ENCODE data around the gene MYH11.
"Not testable (repeated sequence)": the region's sequence is repeated elsewhere in the genome, so short reads cannot be mapped to it uniquely, and the experiment has no call there.

The MYH11 gene

GRCh38 chr16:15705064-15705565 lies 151.7 kb downstream of the MYH11 start:
- peak in 3 of 42 donors; percentile 8 to 22 (median 10) for DNase-seq
- intact Hi-C loops (cut with DNase I): no loop called here

DNA sequence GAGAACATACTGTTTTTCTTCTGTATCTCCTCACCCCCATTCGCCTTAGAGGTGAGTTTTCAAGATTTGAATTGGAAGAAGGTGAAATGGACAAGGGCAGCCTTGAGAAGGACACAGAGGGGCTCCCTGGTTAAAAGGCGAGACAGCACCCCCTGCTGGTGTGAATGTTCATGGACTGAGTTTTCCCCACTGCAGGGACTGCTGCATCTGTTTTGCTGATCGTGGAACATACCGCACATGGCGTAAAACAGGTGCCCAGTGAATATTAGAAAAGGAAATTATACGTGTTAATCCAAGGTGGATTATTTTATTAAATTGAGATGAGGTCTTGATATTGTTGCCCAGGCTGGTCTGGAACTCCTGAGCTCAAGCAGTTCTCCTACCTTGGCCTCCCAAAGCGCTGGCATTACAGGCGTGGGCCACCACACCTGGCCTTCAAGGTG lies 152.3 kb downstream of the MYH11 start:
- intact Hi-C loops (cut with DNase I): no loop called here
- peak; percentile 22 to 96 (median 87) for DNase-seq

DNA sequence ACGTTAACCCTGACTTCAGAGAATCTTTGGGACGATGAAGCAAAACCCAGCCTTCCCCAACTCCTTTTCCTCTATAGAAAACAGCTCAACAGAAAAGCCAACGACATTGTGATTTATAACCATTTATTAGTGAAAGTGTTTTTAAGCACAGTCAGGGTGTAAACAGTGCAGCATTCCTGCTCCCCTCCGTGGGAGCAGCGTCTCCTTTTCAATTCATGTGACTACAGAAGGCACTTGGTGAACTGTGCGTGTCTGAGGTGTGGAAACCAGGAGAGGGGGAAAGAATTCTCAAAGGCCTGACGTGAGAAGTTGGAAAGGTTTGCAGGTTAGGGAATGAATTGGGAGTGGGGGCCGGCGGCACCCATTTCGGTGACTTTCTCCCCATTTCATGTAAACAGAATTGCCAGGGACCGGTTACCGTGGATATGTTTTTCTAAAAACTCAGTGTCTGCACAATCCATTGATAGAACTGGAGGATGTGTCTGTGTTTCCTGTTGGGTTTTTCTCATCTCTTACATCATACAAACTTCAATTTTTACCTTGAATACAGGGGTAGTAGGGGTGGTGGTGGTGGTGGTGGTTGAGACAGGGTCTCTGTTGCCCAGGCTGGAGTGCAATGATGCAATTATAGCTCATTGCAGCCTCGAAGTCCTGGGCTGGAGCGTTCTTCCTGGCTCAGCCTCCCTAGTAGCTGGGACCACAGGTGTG lies 153.6 kb downstream of the MYH11 start:
- no peak for DNase-seq
- intact Hi-C loops (cut with DNase I): no loop called here

DNA sequence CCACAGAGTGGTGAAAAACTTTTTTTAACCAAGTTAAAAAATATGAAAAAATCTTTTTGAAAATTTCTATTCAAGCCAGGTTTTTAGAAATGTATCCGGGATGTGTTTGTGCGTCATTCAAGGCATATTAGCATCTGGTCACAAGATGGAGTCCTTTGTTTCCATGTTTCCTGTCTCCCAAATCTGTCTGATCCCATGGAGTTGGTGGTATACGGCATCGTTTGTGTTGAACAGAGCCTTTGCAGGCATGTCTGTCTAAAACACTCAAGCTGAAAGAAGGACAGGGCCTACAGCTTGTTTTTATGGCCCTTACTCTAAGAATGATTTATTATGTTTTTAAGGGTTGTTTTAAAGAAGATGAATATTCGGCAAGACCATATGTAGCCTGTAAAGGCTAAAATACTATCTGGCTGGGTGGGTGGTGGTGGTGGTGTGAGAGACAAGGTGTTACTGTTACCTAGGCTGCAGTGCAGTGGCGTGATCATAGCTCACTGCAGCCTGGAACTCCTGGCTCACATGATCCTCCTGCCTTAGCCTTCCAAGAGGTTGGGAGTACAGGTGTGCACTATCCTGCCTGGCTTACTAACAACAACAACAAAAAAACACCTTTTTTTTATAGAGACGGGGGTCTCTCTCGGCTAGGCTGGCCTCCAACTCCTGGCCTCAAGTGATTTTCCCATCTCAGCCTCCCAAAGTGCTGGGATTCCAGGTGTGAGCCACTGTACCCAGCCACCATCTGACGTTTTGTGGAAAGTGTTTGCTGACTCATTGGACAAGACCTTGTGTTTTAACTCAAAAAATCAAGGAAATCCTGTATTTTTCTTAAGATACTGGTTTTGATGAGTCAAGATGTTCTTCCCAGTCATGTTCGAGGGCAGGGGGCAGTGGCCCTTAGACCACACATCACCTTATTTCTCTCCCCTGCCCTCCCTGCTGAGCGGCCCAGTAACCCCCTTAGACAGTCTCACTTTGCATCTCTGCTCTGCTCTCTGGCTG lies 154.6 kb downstream of the MYH11 start:
- no peak for DNase-seq
- intact Hi-C loops (cut with DNase I): no loop called here

DNA sequence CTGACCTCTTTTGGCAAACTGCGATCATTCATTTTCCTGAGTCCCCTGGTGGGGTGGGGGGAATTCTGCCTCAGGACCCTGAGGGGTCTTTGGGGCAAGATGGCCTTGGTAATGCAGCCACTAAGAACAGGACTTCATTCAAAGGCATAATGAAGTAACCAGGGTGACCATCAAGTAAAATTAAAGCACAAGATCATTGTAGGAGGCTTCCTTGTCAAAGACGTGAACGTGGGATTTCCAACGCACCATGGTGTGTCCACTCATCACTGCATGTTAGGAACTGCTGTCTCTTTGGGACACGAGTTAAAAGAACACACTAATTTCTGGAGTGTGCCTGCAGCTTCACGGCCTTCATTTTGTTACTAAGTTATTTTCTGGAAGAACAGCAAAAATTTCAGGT lies 155.5 kb downstream of the MYH11 start:
- no peak for DNase-seq
- intact Hi-C loops (cut with DNase I): no loop called here

DNA sequence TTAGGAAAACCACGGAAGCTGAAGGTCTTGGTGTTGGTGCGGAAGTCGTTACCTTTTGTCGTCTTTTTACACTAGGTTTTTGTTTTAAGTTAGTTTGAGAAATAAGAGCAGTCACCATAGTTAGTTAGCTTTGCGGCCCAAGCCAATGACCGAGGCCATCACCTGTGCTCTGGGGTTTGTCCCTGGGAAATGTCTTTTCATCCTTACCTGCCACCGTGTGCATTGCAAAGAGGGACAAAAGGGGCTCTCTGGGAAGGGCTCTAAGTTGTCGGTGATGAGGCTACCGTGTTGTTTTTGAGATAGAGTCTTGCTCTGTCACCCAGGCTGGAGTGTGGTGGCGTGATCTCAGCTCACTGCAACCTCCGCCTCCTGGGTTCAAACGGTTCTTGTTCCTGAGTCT lies 157.0 kb downstream of the MYH11 start:
- intact Hi-C loops (cut with DNase I): no loop called here
- no peak for DNase-seq

DNA sequence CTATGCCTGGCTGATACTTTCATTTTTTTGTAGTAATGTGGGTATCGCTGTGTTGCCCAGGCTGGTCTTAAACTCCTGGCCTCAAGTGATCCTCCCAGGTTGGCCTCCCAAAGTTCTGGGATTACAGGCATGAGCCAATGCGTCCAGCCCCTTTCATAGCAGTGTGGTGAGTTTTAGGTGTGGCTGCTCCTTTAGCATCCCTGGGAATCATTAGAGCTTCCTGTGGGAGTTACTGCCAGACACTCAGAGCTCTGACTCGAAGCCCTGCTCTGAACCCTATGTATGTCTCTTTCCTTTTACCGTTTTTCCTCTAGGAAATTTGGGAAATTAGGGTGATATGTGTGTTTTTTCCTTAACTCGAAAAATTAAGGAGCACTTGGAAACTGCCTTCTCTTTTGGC lies 162.3 kb downstream of the MYH11 start:
- no peak for DNase-seq
- intact Hi-C loops (cut with DNase I): no loop called here

- intact Hi-C loops (cut with DNase I): not testable (repeated sequence)
These were observed 164.3 kb downstream of the MYH11 start for GRCh38 chr16:15692508-15692907.

GRCh38 chr16:15691046-15691445 lies 165.8 kb downstream of the MYH11 start:
- no peak for DNase-seq
- intact Hi-C loops (cut with DNase I): no loop called here

More at GRCh38 chr16:15692508-15692907, 164.3 kb downstream of the MYH11 start:
- not testable (repeated sequence) for DNase-seq

DNA sequence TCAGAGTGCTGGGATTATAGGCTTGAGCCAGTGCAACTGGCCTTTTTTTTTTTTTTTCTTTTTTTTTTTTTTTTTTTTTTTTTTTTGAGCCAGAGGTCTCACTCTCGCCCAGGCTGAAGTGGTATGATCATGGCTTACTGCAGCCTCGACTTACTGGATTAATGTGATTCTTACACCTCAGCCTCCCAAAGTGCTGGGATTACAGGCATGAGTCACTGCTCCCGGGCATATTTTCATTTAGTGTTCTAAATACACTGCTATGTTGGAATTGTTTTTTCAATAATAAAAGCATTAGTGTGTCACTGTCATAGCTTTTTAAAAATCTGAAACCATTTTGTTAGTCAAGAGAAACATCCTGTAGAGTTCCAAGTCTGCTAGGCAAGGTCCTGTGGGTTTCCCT lies 166.5 kb downstream of the MYH11 start:
- intact Hi-C loops (cut with DNase I): no loop called here
- DNase-seq: no peak

- no peak for DNase-seq
- intact Hi-C loops (cut with DNase I): loop anchor here (5.0 kb wide), 1 partner anchor 47 kb away; the partner anchor contains the start of gene MARF1
These were observed 167.5 kb downstream of the MYH11 start for GRCh38 chr16:15689290-15689689.

- no peak for DNase-seq
- intact Hi-C loops (cut with DNase I): loop anchor here (5.0 kb wide), 1 partner anchor 44 kb away; the partner anchor contains the start of gene MARF1
These were observed 170.5 kb downstream of the MYH11 start for GRCh38 chr16:15686287-15686686.

DNA sequence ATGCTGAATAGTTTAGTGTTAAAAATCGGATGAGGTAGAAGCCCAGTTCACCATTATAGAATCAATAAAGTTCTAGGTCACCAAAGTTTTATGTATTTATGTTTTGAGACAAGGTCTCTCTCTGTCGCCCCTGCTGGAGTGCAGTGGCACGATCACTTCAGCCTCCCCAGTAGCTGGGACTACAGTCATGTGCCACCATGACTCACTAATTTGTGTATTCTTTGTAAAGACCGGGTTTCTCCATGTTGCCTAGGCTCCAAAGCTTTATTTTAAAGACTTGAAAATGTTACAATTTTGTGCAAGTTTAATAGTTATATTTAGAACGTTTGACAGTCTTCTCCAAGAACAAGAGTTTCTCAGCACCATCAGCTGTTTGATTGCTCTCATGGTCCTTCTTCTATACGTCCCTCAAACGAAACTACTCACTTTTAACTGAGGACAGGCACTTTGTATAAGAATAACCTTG lies 174.7 kb downstream of the MYH11 start:
- peak in 32 of 42 donors; percentile 26 to 84 (median 50) for DNase-seq
- intact Hi-C loops (cut with DNase I): no loop called here

DNA sequence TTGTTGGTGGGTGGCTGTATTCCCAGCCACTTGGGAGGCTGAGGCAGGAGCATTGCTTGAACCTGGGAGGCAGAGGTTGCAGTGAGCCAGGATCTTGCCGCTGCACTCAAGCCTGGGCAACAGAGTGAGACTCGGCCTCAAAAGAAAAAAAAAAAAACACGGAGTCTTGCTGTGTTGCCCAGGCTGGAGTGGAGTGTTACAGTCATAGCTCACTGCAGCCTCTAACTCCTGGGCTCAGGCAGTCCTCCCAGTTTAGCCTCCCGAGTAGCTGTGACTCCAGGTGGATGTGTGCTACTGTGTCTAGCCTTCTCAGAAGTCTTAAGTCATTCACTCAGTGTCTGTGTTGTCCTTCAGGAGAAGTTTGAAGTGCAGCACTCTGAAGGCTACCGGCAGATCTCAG lies 179.4 kb downstream of the MYH11 start:
- no peak for DNase-seq
- intact Hi-C loops (cut with DNase I): no loop called here

DNA sequence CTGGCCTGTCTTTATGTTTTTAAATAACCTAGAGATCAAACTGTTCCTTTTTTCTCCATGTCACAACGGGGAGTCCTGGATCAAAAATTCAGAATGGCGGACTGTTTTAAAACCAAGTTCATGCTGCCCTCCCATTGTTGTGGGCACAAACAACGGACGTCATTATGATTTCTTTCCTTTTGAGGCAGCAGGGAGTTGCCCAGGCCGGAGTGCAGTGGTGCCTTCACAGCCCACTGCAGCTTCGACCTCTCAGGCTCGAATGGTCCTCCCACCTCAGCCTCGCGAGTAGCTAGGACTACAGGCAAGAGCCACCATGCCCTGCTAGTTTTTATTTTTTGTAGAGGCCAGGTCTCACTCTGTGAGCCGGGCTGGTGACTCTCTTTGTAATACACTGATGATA lies 180.3 kb downstream of the MYH11 start:
- peak in 5 of 42 donors; percentile 27 to 43 (median 30) for DNase-seq
- intact Hi-C loops (cut with DNase I): no loop called here

GRCh38 chr16:15674571-15674970 lies 182.3 kb downstream of the MYH11 start:
- DNase-seq: peak in 2 of 42 donors; percentile 39 to 57
- intact Hi-C loops (cut with DNase I): no loop called here

DNA sequence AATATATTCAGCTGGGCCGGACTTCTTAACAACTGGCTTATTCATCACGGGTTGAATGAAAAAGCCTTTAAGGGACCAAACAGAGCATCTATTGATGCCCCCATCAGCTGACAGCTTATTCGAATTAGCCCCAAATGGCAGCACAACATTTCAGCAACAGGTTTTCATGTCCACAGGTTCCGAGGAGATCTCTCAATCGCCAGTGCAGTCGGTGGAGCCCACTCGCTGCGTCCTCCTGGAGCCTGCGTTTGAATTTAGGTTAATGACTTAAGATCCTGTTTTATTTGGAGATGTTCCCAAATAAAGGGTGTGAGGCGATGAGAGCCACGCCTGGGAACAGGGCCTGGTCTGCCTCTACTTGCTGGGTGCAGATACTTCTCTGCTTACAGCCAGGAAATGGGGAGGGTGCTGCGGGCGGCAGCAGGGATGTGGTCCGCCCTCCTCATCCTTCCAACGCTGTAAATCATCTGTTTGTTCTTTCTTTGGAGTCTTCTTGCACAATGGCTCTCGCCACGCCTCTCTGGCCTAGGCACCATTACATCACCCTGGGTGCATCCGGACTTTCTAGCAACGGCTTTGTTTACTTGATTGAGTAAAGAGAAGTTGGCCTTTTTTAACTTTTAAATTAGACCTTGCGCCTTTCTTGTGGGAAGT lies 184.2 kb downstream of the MYH11 start:
- intact Hi-C loops (cut with DNase I): no loop called here
- peak; percentile 58 to 93 (median 84) for DNase-seq

- DNase-seq: peak in 2 of 42 donors; percentile 34 to 64
- intact Hi-C loops (cut with DNase I): not testable (repeated sequence)
These were observed 184.7 kb downstream of the MYH11 start for GRCh38 chr16:15672127-15672513.

DNA sequence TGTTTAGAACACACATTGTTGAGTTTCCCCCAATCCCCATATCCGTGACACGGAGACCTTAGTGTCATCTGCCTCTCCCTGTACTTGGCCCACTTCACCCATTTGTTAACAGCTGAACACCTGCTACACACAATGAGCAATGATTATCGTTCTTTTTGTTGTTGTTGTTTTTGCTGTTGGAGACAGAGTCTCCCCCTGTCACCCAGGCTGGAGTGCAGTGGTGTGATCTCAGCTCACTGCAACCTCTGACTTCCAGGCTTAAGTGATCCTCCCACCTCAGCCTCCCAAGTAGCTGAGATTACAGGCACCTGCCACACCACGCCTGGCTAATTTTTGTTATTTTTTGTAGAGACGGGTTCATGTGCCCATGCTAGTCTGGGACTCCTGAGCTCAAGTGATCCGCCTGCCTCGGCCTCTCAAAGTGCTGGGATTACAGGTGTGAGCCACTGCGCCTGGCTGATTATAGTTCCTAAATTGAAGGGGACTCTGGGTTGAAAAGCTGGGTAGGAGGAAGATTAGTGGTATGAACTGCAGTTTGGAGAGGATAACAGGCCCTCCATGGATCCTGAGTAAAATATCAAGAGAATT lies 185.2 kb downstream of the MYH11 start:
- peak in 1 of 42 donors; percentile 17 for DNase-seq
- intact Hi-C loops (cut with DNase I): no loop called here

Data from head of caudate nucleus (tissue), 42 donors.